WTC11 (cell line): ENCODE results near the gene SPPL2B.

ENCODE experiments used
- SP1 ChIP-seq: sonication (generic); formaldehyde crosslinking; conservative IDR thresholded peaks from 2 replicates; pipeline ENCODE4 v1.8.1; 2022; ENCODE audit warnings: missing genetic modification reagents
- TF ChIP-seq, protein P1 (sequence below): fragments of 200-600 bp; IDR thresholded peaks from 2 replicates; pipeline ENCODE4 v1.8.0; 2022; ENCODE audit warnings: antibody characterized with exemption
- TF ChIP-seq, protein P2 (sequence below): sonication (generic); formaldehyde crosslinking; IDR thresholded peaks from 2 replicates; pipeline ENCODE4 v1.8.0; 2022; ENCODE audit warnings: mild to moderate bottlenecking, missing genetic modification reagents

GRCh38 chr19:2331601-2332246 is 3.2 kb downstream of the SPPL2B start:
- no peak for TF ChIP-seq SP1 (CRISPR knock-in tag)
- TF ChIP-seq, protein P1, sequence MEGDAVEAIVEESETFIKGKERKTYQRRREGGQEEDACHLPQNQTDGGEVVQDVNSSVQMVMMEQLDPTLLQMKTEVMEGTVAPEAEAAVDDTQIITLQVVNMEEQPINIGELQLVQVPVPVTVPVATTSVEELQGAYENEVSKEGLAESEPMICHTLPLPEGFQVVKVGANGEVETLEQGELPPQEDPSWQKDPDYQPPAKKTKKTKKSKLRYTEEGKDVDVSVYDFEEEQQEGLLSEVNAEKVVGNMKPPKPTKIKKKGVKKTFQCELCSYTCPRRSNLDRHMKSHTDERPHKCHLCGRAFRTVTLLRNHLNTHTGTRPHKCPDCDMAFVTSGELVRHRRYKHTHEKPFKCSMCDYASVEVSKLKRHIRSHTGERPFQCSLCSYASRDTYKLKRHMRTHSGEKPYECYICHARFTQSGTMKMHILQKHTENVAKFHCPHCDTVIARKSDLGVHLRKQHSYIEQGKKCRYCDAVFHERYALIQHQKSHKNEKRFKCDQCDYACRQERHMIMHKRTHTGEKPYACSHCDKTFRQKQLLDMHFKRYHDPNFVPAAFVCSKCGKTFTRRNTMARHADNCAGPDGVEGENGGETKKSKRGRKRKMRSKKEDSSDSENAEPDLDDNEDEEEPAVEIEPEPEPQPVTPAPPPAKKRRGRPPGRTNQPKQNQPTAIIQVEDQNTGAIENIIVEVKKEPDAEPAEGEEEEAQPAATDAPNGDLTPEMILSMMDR = no peak
- TF ChIP-seq, protein P2, sequence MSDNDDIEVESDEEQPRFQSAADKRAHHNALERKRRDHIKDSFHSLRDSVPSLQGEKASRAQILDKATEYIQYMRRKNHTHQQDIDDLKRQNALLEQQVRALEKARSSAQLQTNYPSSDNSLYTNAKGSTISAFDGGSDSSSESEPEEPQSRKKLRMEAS = no peak
